Chondrocyte (in vitro differentiated cells): ENCODE data around the gene DPH3. TPM values are rescaled to one million over a fixed set of nuclear protein-coding genes. Genes with fewer than 3 reads are reported as not detected.

Experiments used
- DNase-seq: peaks from one replicate; pipeline ENCODE4 v3.0.0; 2021; ENCODE audit warnings: mixed read lengths, low spot score
- H3K27ac Mint-ChIP-seq: one replicate; pipeline ENCODE4 v1.8.0; 2021; ENCODE audit warnings: mild to moderate bottlenecking, moderate library complexity, mixed read lengths; ENCODE audit not compliant: unreplicated experiment
- H3K27me3 Mint-ChIP-seq: 2 replicates; pipeline ENCODE4 v1.8.0; 2021; ENCODE audit warnings: low read depth, mixed read lengths
- H3K36me3 Mint-ChIP-seq: 2 replicates; pipeline ENCODE4 v1.8.0; 2021; ENCODE audit warnings: low read depth, mixed read lengths
- H3K4me1 Mint-ChIP-seq: 2 replicates; pipeline ENCODE4 v1.8.0; 2021; ENCODE audit warnings: low read depth, mild to moderate bottlenecking, mixed read lengths
- H3K4me3 Mint-ChIP-seq: one replicate; pipeline ENCODE4 v1.8.0; 2021; ENCODE audit warnings: mild to moderate bottlenecking, moderate library complexity, mixed read lengths; ENCODE audit not compliant: unreplicated experiment
- H3K9me3 Mint-ChIP-seq: 2 replicates; pipeline ENCODE4 v1.8.0; 2021; ENCODE audit warnings: low read depth, mixed read lengths
- total RNA-seq: library from RNA; stranded (reverse); gene quantifications from 3 replicates; pipeline ENCODE4 v1.2.1, GENCODE V29; 2021
- TF ChIP-seq, protein P1 (sequence below): fragments of 200-600 bp; sonication (generic); IDR thresholded peaks from 2 replicates; pipeline ENCODE4 v1.5.0; 2021; ENCODE audit warnings: antibody characterized with exemption, mild to moderate bottlenecking, moderate library complexity

DPH3 gene
- total RNA-seq, 1 donor from 2014 or later: 20.5 TPM

- H3K9me3 Mint-ChIP-seq: peaks cover 5% of the 10 kb centered on the region
- no peak overlapping the region for H3K27ac Mint-ChIP-seq
- TF ChIP-seq, protein P1, sequence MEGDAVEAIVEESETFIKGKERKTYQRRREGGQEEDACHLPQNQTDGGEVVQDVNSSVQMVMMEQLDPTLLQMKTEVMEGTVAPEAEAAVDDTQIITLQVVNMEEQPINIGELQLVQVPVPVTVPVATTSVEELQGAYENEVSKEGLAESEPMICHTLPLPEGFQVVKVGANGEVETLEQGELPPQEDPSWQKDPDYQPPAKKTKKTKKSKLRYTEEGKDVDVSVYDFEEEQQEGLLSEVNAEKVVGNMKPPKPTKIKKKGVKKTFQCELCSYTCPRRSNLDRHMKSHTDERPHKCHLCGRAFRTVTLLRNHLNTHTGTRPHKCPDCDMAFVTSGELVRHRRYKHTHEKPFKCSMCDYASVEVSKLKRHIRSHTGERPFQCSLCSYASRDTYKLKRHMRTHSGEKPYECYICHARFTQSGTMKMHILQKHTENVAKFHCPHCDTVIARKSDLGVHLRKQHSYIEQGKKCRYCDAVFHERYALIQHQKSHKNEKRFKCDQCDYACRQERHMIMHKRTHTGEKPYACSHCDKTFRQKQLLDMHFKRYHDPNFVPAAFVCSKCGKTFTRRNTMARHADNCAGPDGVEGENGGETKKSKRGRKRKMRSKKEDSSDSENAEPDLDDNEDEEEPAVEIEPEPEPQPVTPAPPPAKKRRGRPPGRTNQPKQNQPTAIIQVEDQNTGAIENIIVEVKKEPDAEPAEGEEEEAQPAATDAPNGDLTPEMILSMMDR: no peak
- H3K36me3 Mint-ChIP-seq: peaks cover 27% of the 10 kb centered on the region
- no peaks in the 10 kb centered on the region for H3K27me3 Mint-ChIP-seq
- DNase-seq: no peak
- no peak overlapping the region for H3K4me3 Mint-ChIP-seq
- peaks cover 11% of the 10 kb centered on the region for H3K4me1 Mint-ChIP-seq
Measured at GRCh38 chr3:16298891-16299290, 34.1 kb upstream of the DPH3 start.

GRCh38 chr3:16297997-16298885, 33.5 kb upstream of the DPH3 start:
- Mint-ChIP-seq H3K9me3 (peaks cover 10% of the 10 kb centered on the region), H3K4me3 (no peak overlapping the region), H3K27me3 (no peaks in the 10 kb centered on the region), H3K36me3 (peaks cover 31% of the 10 kb centered on the region), H3K27ac (no peak overlapping the region), H3K4me1 (peaks cover 11% of the 10 kb centered on the region)
- DNase-seq: no peak
- TF ChIP-seq, protein P1: no peak

- DNase-seq: no peak
- Mint-ChIP-seq H3K4me1 (peaks cover 23% of the 10 kb centered on the region), H3K36me3 (peaks cover 25% of the 10 kb centered on the region), H3K4me3 (no peak overlapping the region), H3K27me3 (no peaks in the 10 kb centered on the region), H3K9me3 (peaks cover 10% of the 10 kb centered on the region), H3K27ac (no peak overlapping the region)
- TF ChIP-seq, protein P1: no peak
Measured at GRCh38 chr3:16295298-16295890, 30.7 kb upstream of the DPH3 start.

GRCh38 chr3:16294844-16295243, 30.1 kb upstream of the DPH3 start:
- no peak for DNase-seq

DNA sequence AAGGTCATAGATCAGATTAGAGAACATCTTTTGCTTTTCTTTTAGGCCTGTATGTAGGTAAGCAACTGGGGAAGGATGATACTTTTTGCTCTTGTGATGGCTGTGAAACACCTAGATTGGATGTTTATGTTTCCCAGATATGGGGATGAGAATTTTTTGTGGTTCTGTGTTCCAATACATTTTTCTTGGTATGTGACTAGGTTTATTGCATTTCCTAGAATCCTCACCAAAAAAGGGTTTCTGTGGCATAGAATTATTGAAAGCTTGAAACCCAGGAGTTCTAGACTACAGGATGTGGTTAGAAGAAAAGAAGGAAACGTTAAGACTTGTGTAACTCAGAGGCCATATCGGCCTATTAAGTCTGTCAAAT, 26.1 kb upstream of the DPH3 start:
- H3K36me3 Mint-ChIP-seq: peaks cover 13% of the 10 kb centered on the region
- H3K27me3 Mint-ChIP-seq: no peaks in the 10 kb centered on the region
- H3K4me1 Mint-ChIP-seq: peaks cover 28% of the 10 kb centered on the region
- TF ChIP-seq, protein P1: no peak
- DNase-seq: no peak
- peaks cover 7% of the 10 kb centered on the region for H3K9me3 Mint-ChIP-seq
- no peak overlapping the region for H3K4me3 Mint-ChIP-seq
- peak overlapping the region; percentile 32 for H3K27ac Mint-ChIP-seq

More at GRCh38 chr3:16294844-16295243, 30.1 kb upstream of the DPH3 start:
- Mint-ChIP-seq H3K27me3 (no peaks in the 10 kb centered on the region), H3K4me1 (peaks cover 26% of the 10 kb centered on the region), H3K9me3 (peaks cover 10% of the 10 kb centered on the region), H3K27ac (no peak overlapping the region), H3K36me3 (peaks cover 25% of the 10 kb centered on the region), H3K4me3 (no peak overlapping the region)
- TF ChIP-seq, protein P1: no peak
